ENCODE results near the gene AKAP6.

Gene AKAP6

DNA sequence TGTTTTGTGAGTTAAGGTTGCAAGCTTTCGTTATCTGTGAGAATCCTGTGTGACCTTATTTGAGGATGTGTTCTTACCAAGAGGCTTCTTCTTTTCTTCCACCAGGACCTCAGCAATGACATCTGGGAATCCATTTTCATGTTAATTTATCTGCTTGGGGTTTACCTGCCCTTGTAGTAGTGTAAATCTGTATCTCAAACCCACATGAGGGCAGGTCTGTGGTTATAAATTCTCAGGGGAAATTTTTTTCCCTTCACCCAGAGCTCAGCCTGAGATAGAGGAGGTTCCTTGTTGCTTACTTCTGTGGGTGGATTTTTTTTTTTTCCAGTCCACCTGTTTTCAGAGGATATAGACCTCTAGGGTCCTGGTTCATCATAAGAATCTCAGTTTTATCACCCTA lies 70.8 kb downstream of the AKAP6 start:
- TF ChIP-seq, protein P1, sequence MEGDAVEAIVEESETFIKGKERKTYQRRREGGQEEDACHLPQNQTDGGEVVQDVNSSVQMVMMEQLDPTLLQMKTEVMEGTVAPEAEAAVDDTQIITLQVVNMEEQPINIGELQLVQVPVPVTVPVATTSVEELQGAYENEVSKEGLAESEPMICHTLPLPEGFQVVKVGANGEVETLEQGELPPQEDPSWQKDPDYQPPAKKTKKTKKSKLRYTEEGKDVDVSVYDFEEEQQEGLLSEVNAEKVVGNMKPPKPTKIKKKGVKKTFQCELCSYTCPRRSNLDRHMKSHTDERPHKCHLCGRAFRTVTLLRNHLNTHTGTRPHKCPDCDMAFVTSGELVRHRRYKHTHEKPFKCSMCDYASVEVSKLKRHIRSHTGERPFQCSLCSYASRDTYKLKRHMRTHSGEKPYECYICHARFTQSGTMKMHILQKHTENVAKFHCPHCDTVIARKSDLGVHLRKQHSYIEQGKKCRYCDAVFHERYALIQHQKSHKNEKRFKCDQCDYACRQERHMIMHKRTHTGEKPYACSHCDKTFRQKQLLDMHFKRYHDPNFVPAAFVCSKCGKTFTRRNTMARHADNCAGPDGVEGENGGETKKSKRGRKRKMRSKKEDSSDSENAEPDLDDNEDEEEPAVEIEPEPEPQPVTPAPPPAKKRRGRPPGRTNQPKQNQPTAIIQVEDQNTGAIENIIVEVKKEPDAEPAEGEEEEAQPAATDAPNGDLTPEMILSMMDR (IDR thresholded peaks at IDR 0.05; ENCODE audit: low read depth, low read length, poor library complexity, severe bottlenecking): no peak
- no peak for TF ChIP-seq EZH2phosphoT487 (IDR thresholded peaks at IDR 0.05; ENCODE audit: borderline replicate concordance, low read length)
- Histone ChIP-seq H3K9me2 (replicated peaks; ENCODE audit: control insufficient read depth, low read length) (no peaks in the 10 kb centered on the region), H3K9me3 (ENCODE audit: control insufficient read depth, insufficient read depth, low read length) (no peaks in the 10 kb centered on the region)

DNA sequence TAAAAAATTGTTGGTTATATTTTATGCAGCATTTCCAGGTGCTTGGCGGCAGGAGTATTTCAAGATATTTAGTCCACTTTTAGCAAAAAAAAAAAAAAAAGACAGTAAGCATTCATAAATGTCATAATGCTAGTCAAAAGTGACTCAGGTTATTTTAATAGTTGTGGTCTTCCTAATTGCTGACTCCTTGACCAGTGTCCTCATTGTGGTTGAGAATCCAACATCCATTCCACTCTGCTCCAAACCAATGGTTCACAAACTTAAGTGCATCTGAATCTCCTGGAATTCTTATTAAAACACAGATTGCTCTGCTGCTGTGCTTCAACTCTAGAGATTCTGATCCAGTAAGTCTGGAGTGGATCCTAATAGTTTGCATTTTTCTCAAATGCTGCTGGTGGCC lies 71.4 kb downstream of the AKAP6 start:
- Histone ChIP-seq H3K4me3 (ENCODE audit: low read length) (no peak overlapping the region), H3K9me3 (ENCODE audit: control insufficient read depth, insufficient read depth, low read length) (no peaks in the 10 kb centered on the region), H3K4me2 (ENCODE audit: low read length) (no peak overlapping the region), H3K9me2 (replicated peaks; ENCODE audit: control insufficient read depth, low read length) (no peaks in the 10 kb centered on the region), H3K36me3 (ENCODE audit: control insufficient read depth, low read length) (no peaks in the 10 kb centered on the region), H3K4me1 (ENCODE audit: control insufficient read depth, low read length) (no peaks in the 10 kb centered on the region), H3K79me2 (ENCODE audit: control insufficient read depth, low read length) (no peaks in the 10 kb centered on the region), H3K27ac (ENCODE audit: low read depth, low read length) (no peak overlapping the region), H4K20me1 (ENCODE audit: control insufficient read depth, insufficient read depth, low read depth, low read length) (no peaks in the 10 kb centered on the region), H3F3A (ENCODE audit: control insufficient read depth, insufficient read depth) (no peaks in the 10 kb centered on the region), H3K27me3 (ENCODE audit: control insufficient read depth, low read length) (no peaks in the 10 kb centered on the region)
- TF ChIP-seq EZH2phosphoT487 (IDR thresholded peaks at IDR 0.05; ENCODE audit: borderline replicate concordance, low read length): no peak
- TF ChIP-seq, protein P1 (IDR thresholded peaks at IDR 0.05; ENCODE audit: low read depth, low read length, poor library complexity, severe bottlenecking): no peak

More for the DNA sequence above, 70.8 kb downstream of the AKAP6 start:
- H3F3A ChIP-seq (ENCODE audit: control insufficient read depth, insufficient read depth): no peaks in the 10 kb centered on the region
- no peak overlapping the region for H3K4me2 ChIP-seq (ENCODE audit: low read length)
- no peak overlapping the region for H3K4me3 ChIP-seq (ENCODE audit: low read length)
- H4K20me1 ChIP-seq (ENCODE audit: control insufficient read depth, insufficient read depth, low read depth, low read length): no peaks in the 10 kb centered on the region
- no peak overlapping the region for H3K27ac ChIP-seq (ENCODE audit: low read depth, low read length)
- no peaks in the 10 kb centered on the region for H3K79me2 ChIP-seq (ENCODE audit: control insufficient read depth, low read length)
- no peaks in the 10 kb centered on the region for H3K27me3 ChIP-seq (ENCODE audit: control insufficient read depth, low read length)
- no peaks in the 10 kb centered on the region for H3K4me1 ChIP-seq (ENCODE audit: control insufficient read depth, low read length)
- H3K36me3 ChIP-seq (ENCODE audit: control insufficient read depth, low read length): no peaks in the 10 kb centered on the region

GRCh38 chr14:32403021-32403420 lies 73.9 kb downstream of the AKAP6 start:
- TF ChIP-seq EZH2phosphoT487 (IDR thresholded peaks at IDR 0.05; ENCODE audit: borderline replicate concordance, low read length): no peak
- TF ChIP-seq, protein P1 (IDR thresholded peaks at IDR 0.05; ENCODE audit: low read depth, low read length, poor library complexity, severe bottlenecking): no peak
- H3F3A ChIP-seq (ENCODE audit: control insufficient read depth, insufficient read depth): no peaks in the 10 kb centered on the region

More at GRCh38 chr14:32403021-32403420, 73.9 kb downstream of the AKAP6 start:
- H3K27ac ChIP-seq (ENCODE audit: low read depth, low read length): no peak overlapping the region
- H3K36me3 ChIP-seq (ENCODE audit: control insufficient read depth, low read length): no peaks in the 10 kb centered on the region
- no peaks in the 10 kb centered on the region for H3K9me2 ChIP-seq (replicated peaks; ENCODE audit: control insufficient read depth, low read length)
- no peaks in the 10 kb centered on the region; the same call in 1 of the 2 replicates for H3K27me3 ChIP-seq (ENCODE audit: control insufficient read depth, low read length)
- H4K20me1 ChIP-seq (ENCODE audit: control insufficient read depth, insufficient read depth, low read depth, low read length): no peaks in the 10 kb centered on the region
- H3K9me3 ChIP-seq (ENCODE audit: control insufficient read depth, insufficient read depth, low read length): no peaks in the 10 kb centered on the region
- H3K4me3 ChIP-seq (ENCODE audit: low read length): no peak overlapping the region
- H3K4me1 ChIP-seq (ENCODE audit: control insufficient read depth, low read length): no peaks in the 10 kb centered on the region
- no peak overlapping the region for H3K4me2 ChIP-seq (ENCODE audit: low read length)
- no peaks in the 10 kb centered on the region for H3K79me2 ChIP-seq (ENCODE audit: control insufficient read depth, low read length)
